ENCODE results near the gene MYRF. TPM values are rescaled to one million over a fixed set of nuclear protein-coding genes. Genes with fewer than 3 reads are reported as not detected.

The MYRF gene
- total RNA-seq, 2 experiments from 2014 or later, result 0.19 to 1.1 TPM

- no TSS peak for BruUV-seq (replicated peaks)
- CTCF ChIA-PET (ENCODE audit: unreplicated experiment), result no interaction called here
Observed at GRCh38 chr11:61730240-61730994, 22.0 kb upstream of the MYRF start.

GRCh38 chr11:61731211-61731951 is 21.1 kb upstream of the MYRF start:
- Histone ChIP-seq H3K27ac (ENCODE audit: low read depth, low read length, poor library complexity, severe bottlenecking) (no peak overlapping the region), H3K4me1 (ENCODE audit: insufficient read depth, low read length, poor library complexity, severe bottlenecking) (no peaks in the 10 kb centered on the region), H3K9me2 (ENCODE audit: insufficient read depth, low read length) (no peaks in the 10 kb centered on the region), H3K36me3 (ENCODE audit: insufficient read depth, low read length) (no peaks in the 10 kb centered on the region), H3K4me2 (ENCODE audit: low read length) (no peak overlapping the region), H4K20me1 (ENCODE audit: insufficient read depth, low read length) (no peaks in the 10 kb centered on the region), H2AFZ (ENCODE audit: low read length) (no peak overlapping the region), H3K4me3 (ENCODE audit: low read depth, low read length, poor library complexity, severe bottlenecking) (no peak overlapping the region), H3K9me3 (ENCODE audit: low read length) (no peaks in the 10 kb centered on the region), H3K79me2 (ENCODE audit: insufficient read depth, low read depth, low read length) (no peaks in the 10 kb centered on the region)
- no peak for DNase-seq (ENCODE audit: low spot score)
- intact Hi-C loops (cut with micrococcal nuclease; ENCODE audit: unreplicated experiment), result loop anchor here (5.0 kb wide), 1 partner anchor 49 kb away; the partner anchor contains the start of gene DAGLA
- no TSS peak for BruUV-seq (replicated peaks)
- POLR2A ChIA-PET, result no interaction called here
- CTCF ChIA-PET (ENCODE audit: unreplicated experiment), result no interaction called here
- TF ChIP-seq EZH2phosphoT487 (IDR thresholded peaks at IDR 0.05; ENCODE audit: borderline replicate concordance, low read depth, low read length), result no peak
- TF ChIP-seq, protein P1, sequence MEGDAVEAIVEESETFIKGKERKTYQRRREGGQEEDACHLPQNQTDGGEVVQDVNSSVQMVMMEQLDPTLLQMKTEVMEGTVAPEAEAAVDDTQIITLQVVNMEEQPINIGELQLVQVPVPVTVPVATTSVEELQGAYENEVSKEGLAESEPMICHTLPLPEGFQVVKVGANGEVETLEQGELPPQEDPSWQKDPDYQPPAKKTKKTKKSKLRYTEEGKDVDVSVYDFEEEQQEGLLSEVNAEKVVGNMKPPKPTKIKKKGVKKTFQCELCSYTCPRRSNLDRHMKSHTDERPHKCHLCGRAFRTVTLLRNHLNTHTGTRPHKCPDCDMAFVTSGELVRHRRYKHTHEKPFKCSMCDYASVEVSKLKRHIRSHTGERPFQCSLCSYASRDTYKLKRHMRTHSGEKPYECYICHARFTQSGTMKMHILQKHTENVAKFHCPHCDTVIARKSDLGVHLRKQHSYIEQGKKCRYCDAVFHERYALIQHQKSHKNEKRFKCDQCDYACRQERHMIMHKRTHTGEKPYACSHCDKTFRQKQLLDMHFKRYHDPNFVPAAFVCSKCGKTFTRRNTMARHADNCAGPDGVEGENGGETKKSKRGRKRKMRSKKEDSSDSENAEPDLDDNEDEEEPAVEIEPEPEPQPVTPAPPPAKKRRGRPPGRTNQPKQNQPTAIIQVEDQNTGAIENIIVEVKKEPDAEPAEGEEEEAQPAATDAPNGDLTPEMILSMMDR (conservative IDR thresholded peaks at IDR 0.05; ENCODE audit: low read length), result no peak

More at GRCh38 chr11:61730240-61730994, 22.0 kb upstream of the MYRF start:
- Histone ChIP-seq H3K27ac (ENCODE audit: low read depth, low read length, poor library complexity, severe bottlenecking) (no peak overlapping the region), H3K4me3 (ENCODE audit: low read depth, low read length, poor library complexity, severe bottlenecking) (no peak overlapping the region), H3K4me1 (ENCODE audit: insufficient read depth, low read length, poor library complexity, severe bottlenecking) (no peaks in the 10 kb centered on the region), H2AFZ (ENCODE audit: low read length) (no peak overlapping the region), H3K36me3 (ENCODE audit: insufficient read depth, low read length) (no peaks in the 10 kb centered on the region), H3K4me2 (ENCODE audit: low read length) (no peak overlapping the region), H4K20me1 (ENCODE audit: insufficient read depth, low read length) (no peaks in the 10 kb centered on the region), H3K9me3 (ENCODE audit: low read length) (no peaks in the 10 kb centered on the region), H3K9me2 (ENCODE audit: insufficient read depth, low read length) (no peaks in the 10 kb centered on the region), H3K79me2 (ENCODE audit: insufficient read depth, low read depth, low read length) (no peaks in the 10 kb centered on the region)
- no peak for TF ChIP-seq EZH2phosphoT487 (IDR thresholded peaks at IDR 0.05; ENCODE audit: borderline replicate concordance, low read depth, low read length)
- TF ChIP-seq, protein P1 (conservative IDR thresholded peaks at IDR 0.05; ENCODE audit: low read length), result no peak
- DNase-seq (ENCODE audit: low spot score), result no peak
- POLR2A ChIA-PET, result interaction anchor here (0.5 kb wide), 1 partner anchor 612 kb away, joined by 4 read pairs; no protein-coding TSS in a partner anchor
- intact Hi-C loops (cut with micrococcal nuclease; ENCODE audit: unreplicated experiment), result loop anchor here (5.0 kb wide), 1 partner anchor 48 kb away; the partner anchor contains the start of gene DAGLA

All from OCI-LY7 (cell line).